Measurements from ENCODE around the gene BCL11B.
"Not testable (repeated sequence)": the region's sequence is repeated elsewhere in the genome, so short reads cannot be mapped to it uniquely, and the experiment has no call there.

BCL11B gene

DNA sequence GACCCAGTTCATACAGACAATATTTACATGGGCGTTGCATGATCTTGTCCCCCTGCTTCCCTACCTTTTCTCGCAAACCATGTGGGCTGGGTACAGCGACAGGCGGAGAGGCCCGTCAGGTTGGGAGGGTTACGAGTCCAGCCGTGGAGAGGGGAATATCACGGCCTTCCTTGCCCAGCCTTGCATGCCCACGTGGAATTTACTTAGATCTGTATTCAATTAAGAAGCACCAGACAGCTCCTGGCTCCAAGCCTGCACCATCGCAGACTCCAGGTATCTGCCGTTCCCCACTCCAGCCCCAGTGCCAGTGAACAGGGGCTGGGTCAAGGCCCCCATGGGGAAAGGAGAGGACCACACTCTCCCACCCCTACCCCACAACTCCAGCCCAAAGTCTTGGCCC lies 29.8 kb downstream of the BCL11B start:
- DNase-seq (ENCODE audit: low read depth in 1 of 2, low spot score in 1 of 2): no peak

DNA sequence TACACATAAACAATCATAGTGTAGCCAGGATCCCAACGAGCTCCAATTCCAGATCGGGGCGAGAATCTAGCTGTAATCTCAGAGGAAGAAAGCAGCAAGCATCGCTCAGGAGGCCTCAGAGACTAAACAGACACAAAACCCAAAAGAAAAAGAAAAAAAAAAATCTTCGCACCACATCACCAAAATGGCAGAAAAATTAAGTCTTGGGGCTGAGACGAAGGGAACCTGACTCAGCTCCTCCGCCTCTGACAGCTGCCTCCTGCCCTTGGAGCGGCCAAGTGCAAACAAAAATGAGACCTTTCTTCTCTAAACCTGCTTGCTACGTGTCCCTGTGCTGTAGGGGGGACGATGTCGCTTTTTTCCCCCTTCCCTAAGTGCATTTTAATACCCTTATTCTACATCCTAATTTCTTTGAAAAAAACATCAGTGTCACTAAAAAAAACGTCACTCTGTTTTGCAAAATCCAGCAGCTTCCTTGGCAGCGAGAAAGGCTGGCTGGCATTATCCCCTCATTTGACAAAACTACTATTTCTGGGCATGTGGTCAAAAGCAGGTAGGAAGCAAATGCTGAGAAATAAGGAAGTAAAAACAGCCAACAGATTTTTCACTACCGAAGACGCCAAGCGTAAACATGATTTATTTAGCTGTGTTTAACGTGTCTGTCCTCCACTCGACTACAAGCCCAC lies 30.5 kb downstream of the BCL11B start:
- no peak for DNase-seq (ENCODE audit: low read depth in 1 of 2, low spot score in 1 of 2)

DNA sequence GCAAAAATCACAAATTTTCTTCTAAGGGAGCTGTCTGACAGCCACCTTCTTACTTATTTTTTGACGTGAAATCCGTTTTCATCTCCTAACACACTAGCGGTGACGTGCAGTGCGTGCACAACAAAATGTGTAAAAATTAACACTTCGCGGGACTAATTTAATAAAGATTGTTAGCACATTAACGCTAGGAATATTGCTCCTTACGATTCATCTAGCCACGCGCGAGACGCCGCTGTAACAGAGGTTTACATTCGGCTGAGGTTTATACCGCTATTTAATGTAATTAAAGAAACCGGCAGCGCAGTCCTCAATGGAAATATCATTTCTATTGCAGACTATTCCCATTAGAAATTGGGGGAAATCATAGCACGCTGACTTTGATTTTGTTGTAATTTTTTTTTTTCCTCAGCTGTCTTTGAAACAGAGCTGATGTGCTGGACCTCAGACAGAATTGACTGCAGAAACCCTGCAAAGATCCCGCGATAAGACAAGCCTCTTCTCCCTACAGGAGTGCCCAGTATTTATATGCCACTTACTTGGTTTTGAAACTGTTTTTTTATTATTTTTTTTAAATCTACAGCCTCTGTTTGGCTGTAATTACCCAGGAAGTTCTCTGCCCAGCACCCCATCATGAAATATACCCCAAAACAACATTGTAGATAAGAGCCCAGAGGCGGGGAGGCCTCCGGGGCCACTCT lies 31.2 kb downstream of the BCL11B start:
- no peak for DNase-seq (ENCODE audit: low read depth in 1 of 2, low spot score in 1 of 2)

DNA sequence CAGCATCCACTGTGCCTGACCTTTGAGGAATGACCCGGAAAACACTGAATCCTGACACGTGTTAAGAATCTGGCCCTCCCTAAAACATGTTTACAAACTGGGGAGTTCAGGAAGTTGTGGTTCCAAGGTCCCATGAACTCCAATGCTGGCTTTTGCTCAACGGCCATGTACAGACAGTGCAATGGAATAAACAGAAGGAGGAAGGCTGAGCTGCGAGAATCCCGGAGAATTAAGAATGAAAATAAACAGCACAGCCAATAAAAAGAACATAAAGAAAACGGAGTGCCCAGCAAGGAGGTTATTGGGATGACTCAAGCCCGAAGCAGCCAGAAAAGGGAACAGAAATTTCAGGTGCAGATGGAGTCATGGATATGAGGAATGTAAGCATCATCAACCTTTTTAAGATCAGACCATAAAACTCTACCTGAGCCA lies 32.3 kb downstream of the BCL11B start:
- DNase-seq (ENCODE audit: low read depth in 1 of 2, low spot score in 1 of 2): no peak

DNA sequence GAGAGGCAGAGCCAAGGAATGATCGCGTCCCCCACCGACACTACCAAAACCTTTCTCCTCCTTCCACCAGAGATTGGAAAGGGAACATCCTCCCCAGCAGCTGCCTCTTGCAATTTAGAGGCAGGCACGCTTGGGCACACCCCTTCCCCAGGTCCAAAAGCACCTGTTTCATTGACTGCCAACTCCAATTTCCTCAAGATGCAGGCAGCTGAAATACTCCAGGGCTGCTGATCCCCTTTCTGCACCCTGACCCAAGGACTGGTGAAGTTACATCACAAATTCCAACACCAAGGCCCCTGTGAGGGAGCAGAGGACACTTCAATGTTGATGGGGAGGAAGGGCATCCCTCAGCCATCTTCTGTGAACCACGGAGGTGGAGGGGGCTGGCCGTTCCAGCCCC lies 33.8 kb downstream of the BCL11B start:
- DNase-seq (ENCODE audit: low read depth in 1 of 2, low spot score in 1 of 2): no peak

DNA sequence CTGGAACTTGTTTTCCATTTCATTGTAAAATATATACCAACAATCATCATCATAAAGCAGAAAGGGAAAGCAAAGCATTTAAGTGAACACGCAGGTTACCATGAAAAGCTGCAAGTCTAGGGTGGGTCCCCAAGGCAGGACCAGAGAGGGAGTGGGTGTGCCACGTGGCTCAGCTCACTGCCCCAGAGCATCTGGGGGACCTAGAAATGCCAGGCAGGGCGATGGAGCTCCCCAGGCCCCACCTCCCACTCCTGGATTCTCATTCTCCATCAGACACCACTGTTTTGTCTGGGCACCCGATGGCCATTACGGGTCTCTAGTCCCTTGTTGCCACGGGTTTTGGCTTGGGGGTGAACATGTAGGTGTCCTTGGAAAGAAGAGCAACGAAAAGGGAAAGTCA lies 34.7 kb downstream of the BCL11B start:
- DNase-seq (ENCODE audit: low read depth in 1 of 2, low spot score in 1 of 2): no peak

DNA sequence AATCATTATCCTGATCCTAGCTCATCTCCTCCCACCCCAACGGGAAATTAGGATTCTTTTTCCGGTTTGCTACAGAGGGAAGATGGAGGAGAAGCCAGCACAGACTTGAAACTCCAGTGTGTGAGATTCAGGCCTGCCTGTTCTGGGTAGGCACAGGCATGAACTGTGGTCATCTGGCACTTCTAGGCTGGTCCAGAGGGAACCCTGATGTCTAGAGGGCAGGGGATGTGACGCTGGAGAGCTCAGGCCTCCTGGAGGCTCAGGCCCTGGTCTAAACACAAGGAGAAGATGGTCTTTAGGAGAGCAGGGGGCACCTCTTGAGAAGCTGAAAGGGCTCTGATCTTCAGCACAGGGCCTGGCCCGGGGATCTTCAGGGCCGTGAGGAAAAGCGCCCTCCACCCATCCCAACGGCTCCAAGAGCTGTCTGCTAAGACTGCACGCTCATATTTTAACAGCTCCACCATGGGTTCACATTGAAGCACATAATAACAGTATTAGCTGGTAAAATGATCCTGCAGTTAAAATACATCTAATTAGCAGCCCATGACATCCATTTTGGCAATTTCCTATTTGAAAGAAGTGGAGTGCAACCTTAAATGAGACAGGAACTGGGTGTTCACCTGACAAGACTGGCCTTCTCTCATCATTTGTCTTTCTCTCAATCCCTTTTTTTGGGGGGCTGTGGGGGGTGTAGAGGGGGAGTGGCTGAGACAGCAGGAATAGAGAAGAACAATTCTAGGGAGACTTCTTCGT lies 35.4 kb downstream of the BCL11B start:
- DNase-seq (ENCODE audit: low read depth in 1 of 2, low spot score in 1 of 2): no peak

DNA sequence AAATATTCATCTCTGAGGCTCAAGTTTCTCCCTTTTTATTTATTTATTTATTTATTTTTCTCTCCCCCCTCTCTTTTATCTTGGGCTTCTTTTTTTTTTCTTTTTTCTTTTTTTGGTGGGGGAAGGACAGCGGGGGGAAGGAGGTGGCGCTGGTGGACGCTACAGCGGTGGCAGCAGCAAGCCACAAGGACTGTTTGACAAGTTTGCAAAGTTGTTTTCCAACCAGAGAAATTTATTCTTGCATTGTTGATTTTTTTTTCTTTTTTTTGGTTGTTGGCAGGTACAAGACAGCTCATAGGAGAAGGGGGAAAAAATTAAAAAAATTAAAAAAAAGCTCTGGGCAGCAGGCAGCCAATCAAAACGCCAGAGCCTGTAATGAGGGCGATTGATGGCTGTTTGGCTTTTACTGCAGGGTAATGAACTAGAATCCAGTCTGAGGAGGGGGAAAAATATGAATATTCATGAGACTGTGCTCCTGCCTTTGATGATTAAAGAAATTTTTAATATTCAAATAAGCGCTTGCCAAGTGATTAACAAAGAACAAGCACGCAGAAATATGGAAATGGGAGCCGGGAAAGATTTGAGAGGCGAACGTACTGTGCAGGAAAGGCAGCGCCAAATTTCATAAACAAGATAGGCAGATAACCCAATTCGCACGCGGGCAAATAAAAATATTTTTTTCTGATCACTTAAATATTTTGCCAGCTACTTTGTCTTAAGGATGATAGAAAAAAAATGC lies 36.2 kb downstream of the BCL11B start:
- no peak for DNase-seq (ENCODE audit: low read depth in 1 of 2, low spot score in 1 of 2)

DNA sequence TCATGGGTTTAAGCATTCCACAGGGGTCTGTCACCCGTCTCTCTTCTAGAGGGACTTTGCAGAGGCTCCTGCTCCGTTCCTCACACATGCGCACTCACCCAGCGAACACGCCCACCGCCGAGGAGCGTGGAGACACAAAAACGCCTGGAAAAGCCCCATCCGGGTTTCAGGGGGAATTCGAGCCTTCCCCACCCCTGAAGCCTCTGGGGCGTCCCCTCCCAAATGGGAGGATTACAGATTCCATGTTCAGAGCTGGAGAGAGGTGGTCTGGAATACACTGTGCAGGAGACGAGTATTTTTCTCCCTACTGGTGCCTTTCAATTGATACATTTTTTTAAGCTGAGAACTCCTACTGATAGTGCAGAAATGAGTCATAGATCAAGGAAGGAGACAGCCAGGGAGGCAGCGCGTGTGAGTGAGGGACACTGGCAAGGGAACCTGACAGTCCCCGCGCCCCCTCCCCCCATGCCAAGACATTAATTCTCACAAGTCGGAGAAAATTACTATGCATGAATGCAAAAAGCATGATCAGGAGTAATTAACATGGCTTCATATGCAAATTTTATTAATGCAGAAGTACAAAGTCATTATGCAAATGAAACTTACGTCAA lies 36.9 kb downstream of the BCL11B start:
- peak; percentile 61 to 85 for DNase-seq (ENCODE audit: low read depth in 1 of 2, low spot score in 1 of 2)

DNA sequence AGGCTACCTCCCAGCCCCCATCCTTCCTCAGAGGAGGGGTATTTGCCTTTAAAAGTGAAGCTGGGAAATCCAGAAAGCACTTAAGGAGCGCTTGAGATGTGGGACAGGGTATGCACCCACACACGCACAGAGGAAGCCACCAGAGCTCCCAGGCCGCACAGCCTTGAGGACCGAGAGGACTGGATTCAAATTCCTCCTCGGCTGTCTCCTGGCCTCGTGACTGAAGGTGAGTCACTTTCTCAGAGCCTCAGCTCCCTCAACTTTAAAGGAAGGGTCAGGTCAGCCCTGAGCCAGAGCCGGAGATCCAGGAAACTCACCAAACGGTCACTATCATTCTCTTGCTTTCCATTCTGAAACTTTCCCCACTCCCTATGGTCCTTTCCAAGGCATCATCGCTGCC lies 37.6 kb downstream of the BCL11B start:
- no peak for DNase-seq (ENCODE audit: low read depth in 1 of 2, low spot score in 1 of 2)

DNA sequence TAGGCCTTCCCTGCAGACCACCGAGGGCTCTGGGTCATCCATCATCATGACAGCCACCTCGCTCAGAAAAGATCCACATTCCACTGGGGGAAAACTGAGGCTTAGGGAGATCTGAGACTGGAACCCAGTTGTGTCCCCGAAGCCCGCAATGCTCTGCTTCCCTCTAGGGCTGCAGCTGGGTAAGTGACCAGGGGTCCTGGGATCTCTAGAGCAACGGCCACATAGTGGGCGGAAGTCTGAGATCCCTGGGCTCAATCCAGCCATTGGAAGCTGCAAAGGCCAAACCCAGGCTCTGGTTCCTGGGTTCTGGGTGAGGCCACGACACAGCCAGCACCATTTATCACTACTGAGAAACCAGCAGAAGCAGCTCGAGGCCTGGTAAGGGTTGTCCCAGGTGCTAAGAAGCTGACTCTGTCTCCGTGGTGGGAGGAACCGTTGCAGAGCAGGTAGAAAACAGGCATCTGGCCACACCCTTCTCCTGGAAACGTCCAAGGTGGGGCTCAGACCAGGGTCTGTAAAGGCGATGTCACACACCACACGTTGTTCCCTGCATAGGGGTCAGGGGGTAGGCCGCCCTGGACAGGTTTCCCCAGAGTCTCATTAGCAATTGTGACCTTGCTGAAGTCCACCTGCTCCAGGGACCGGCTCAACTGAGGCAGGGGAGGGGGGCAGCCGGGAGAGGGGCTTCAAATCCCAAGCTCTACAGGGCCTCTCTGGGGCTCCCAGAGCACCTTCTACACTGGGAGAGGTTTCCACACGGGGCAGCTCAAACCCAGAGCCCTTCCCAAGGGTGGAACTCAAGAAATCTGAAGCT lies 38.6 kb downstream of the BCL11B start:
- no peak for DNase-seq (ENCODE audit: low read depth in 1 of 2, low spot score in 1 of 2)

DNA sequence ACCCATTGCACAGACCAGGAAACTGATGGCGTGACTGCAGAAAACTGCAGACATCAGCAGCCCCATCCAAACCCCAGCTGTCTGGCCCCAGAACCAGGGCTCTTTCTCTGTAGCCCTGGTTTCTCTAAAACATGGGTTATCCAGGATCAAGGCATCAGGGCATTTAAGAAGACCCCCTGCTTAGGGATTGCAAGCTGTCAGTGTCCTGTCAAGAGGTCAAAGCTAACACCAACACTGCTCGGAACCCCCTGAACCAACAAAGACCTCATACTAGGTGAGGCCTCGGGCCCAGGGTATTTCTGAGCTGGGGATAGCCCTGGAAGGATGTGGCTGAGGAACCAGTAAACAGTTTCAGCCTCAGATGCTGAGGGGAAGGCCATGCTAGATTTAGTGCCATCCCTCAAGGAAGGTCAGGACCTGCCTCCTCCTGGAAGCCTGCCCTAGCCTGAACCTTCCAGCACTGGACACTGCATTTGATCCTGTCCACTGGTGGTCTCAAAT lies 39.2 kb downstream of the BCL11B start:
- DNase-seq (ENCODE audit: low read depth in 1 of 2, low spot score in 1 of 2): no peak

DNA sequence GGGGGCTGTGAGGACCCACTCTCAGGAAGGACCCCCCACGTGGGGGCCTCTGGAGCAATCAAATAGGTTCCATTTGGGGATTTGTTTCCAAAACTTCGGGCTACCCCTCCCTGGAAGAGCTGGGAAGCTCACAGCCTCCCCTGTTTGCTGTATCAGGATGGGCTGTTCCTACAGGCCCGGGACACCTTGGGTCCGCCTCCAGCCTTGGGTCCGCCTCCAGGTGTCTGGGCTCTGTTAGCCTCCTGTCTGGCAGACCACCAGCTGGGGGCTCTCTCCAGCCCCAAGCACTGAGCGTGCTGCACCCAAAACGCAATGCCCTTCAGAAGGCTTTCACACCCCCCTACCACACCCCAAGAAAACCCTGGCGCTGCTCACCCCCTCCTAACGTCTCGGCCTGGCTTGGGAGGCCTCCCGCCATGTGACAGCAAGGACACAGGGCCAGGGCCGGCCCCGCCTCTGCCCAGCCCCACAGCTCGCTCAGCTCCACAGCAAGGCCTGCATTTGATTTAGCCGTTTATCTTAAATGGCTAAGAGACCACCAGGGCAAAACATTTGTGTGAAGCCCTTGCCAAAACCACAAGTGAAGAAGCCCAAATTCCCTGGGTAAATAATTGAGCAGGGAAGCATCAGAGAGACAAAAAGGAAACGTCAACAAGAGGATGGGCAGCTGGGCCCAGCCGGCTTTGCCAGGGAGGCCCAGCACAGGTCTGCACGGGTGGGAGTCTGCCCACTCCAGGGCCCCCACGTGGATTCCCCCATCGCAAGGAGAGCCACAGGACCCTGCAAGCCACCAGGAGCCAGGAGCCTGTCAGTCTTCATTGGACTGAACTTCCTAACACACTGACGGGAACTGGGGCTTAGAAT lies 39.9 kb downstream of the BCL11B start:
- no peak for DNase-seq (ENCODE audit: low read depth in 1 of 2, low spot score in 1 of 2)

DNA sequence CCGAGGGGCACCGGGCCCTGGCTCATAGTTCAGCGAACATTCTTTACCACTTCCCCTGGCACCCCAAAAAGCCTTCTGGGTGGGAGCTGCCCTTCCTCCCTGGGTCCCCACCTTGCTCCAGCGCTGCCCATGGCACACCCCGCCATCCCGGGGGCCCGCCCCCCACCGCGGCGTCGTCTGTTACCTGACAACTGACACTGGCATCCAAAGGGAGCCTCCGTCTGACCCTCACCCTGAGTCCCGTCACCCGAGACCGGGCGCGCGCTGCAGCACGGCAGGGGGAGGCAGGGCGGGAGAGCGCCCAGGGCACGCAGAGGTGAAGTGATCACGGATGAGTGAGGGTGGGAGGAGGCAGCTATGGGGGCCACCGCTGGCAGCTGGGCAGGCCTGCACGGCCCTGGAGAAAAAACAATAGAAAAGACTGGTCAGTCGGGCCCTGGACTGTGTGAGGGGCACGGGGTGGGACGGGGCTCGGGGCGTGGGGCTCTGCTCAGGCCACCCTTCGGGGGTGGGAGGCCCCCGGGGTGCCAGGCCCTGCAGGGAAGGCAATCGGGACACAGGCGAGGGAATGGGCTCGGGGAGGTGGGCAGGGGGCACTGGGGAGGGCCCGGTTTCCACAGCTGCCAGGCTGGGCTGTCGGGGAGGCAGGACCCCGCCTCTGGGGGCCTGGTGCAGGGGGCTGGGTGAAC lies 40.7 kb downstream of the BCL11B start:
- no peak for DNase-seq (ENCODE audit: low read depth in 1 of 2, low spot score in 1 of 2)

DNA sequence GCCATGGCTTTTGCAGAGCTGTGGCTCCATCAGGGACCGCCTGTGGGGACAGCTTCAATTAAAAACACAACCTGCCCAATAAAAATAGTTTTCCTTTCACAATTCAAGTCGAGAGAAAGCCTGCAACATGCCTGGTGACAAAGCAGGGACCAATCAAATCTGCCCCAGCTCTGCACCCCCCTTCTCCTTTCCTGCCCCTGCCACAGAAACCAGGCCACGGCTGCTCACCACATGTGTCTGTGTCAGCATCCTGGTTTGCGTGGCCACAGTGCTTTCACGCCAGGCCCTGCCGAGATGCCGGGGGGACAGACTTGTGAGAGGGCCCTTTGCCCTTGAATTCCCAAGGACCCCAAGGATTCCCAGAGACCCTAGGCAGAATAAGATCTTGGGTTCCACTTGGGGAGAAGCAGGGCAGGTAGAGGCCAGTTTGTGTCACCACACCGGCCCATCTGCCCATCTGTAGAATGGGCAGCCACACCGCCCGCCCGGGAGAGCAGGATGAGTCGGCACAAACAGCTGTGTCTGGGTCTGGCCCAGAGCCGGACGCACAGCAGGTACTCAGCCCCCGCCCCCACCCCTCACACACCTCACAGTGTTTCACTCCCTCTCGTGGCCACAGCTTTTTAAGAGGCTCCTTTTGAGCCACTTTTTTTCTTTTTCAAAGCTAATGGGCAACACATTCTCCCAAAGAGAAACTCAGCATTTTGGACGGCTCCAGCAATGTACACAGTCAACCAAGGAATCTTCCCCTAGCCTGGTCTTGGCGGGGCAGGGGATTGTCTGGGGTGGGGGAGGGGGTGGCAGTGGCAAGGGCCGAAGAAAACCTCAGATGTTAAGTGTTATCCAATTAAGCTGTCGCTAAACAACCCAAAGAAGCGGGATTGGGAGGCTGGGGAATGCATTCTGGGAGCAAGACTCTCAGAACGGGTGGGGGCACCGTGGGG lies 41.5 kb downstream of the BCL11B start:
- DNase-seq (ENCODE audit: low read depth in 1 of 2, low spot score in 1 of 2): peak; percentile 56 to 71

DNA sequence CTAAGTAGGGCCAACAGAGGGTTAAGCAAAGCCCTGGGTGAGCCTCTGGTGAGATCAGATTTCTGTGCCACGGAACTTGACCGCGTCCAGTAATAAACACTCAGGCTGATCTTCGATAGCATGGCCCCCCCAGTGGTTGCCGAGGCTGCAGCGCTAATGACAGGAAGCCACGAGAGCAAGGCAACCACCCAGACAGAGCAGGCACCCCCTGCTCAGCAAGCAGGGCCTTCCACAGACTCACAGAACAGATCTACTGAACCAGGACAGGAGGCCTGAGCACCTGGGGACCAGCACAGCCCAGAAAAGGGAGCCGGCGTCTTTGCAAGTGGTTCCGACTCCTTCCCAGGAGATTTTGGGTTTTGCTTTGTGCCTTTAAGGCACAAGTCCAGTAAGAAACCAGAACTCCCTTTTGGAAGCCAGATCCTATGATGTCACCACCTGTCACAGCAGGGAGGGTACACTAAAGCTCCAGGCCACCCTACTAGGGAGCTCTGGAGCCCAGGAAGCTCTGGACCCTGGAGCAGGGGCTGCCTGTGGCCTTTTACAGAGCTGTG lies 42.3 kb downstream of the BCL11B start:
- DNase-seq (ENCODE audit: low read depth in 1 of 2, low spot score in 1 of 2): no peak

DNA sequence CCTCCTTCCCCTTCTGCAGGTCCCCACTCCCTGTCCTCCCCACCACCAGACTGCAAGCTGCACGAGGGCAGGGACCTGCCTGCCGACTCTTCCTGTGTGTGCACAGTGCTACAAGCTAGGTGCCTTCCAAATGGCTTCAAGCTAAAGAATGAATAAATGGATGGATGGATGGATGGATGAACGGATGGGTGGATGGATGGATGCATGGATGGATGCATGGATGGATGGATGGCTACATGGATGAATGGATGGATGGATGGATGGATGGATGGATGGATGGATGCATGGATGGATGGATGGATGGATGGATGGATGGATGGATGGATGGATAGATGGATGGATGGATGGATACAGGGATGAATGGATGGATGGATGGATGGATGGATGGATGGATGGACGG lies 43.2 kb downstream of the BCL11B start:
- DNase-seq (ENCODE audit: low read depth in 1 of 2, low spot score in 1 of 2): not testable (repeated sequence)

Data from activated CD4-positive, alpha-beta T cell treated with anti-CD3 and anti-CD28 coated beads, Interleukin-2, amount 50 U/mL, for 24 hours (primary cell).